TTC549 (cell line): ENCODE results near the gene CLSTN3.

Source experiments
- FAIRE-seq: peaks from 2 replicates; lab custom pipeline; 2012; peaks lifted over from hg19 to GRCh38; lab: Jason Lieb, UNC

The CLSTN3 gene

GRCh38 chr12:7127916-7128626 lies 2.1 kb upstream of the CLSTN3 start:
- FAIRE-seq, result no peak

- no peak for FAIRE-seq
These were observed 1.4 kb upstream of the CLSTN3 start, which contains the start of gene RBP5 for GRCh38 chr12:7128681-7129286. TSS of gene RBP5 (minus strand) at chr12:7128889. CDS start at chr12:7128775, 114 bp downstream.

GRCh38 chr12:7129287-7129871 lies 792 bp upstream of the CLSTN3 start:
- no peak for FAIRE-seq

GRCh38 chr12:7130701-7131501 lies 730 bp downstream of the CLSTN3 start:
- no peak for FAIRE-seq

- FAIRE-seq, result no peak
These were observed 1.3 kb downstream of the CLSTN3 start for GRCh38 chr12:7131502-7131866.

- FAIRE-seq, result no peak
These were observed 4.4 kb downstream of the CLSTN3 start for GRCh38 chr12:7134396-7135166.

- FAIRE-seq, result no peak
These were observed 5.9 kb downstream of the CLSTN3 start for GRCh38 chr12:7136071-7136470.

- no peak for FAIRE-seq
These were observed 6.5 kb downstream of the CLSTN3 start for GRCh38 chr12:7136676-7137075.

- no peak for FAIRE-seq
These were observed 7.7 kb downstream of the CLSTN3 start for GRCh38 chr12:7137908-7138307.

GRCh38 chr12:7139200-7139599 lies 9.0 kb downstream of the CLSTN3 start:
- FAIRE-seq, result no peak

GRCh38 chr12:7141351-7142005 lies 11.3 kb downstream of the CLSTN3 start:
- FAIRE-seq, result no peak

GRCh38 chr12:7142056-7142644 lies 12.0 kb downstream of the CLSTN3 start:
- no peak for FAIRE-seq

- FAIRE-seq, result no peak
These were observed 12.8 kb downstream of the CLSTN3 start for GRCh38 chr12:7142809-7143465.

GRCh38 chr12:7143564-7143963 lies 13.4 kb downstream of the CLSTN3 start:
- no peak for FAIRE-seq

- FAIRE-seq, result peak; percentile 22
These were observed 14.4 kb downstream of the CLSTN3 start for GRCh38 chr12:7144414-7145120.

- FAIRE-seq, result no peak
These were observed 15.5 kb downstream of the CLSTN3 start for GRCh38 chr12:7145671-7146070.

- FAIRE-seq, result no peak
These were observed 16.1 kb downstream of the CLSTN3 start for GRCh38 chr12:7146228-7146627.

- FAIRE-seq, result no peak
These were observed 16.7 kb downstream of the CLSTN3 start for GRCh38 chr12:7146906-7147305.

- FAIRE-seq, result no peak
These were observed 20.2 kb downstream of the CLSTN3 start for GRCh38 chr12:7150356-7150755.

- no peak for FAIRE-seq
These were observed 20.7 kb downstream of the CLSTN3 start for GRCh38 chr12:7150841-7151240.
